GM12878 (cell line): ENCODE data around the gene LGI4. TPM values are rescaled to one million over a fixed set of nuclear protein-coding genes. Genes with fewer than 3 reads are reported as not detected.

Experiments
- ATAC-seq: fragments of 200-7000 bp; cut with Tn5 transposase; 3 replicates; pipeline ENCODE4 v1.9.1; 2020; ENCODE audit warnings: mild to moderate bottlenecking, moderate library complexity
- BruUV-seq: library from RNA; stranded (reverse); fragments of 400-500 nt; replicated peaks from 2 replicates; lab custom pipeline; 2021; lab: Mats Ljungman, UMichigan
- CTCF ChIA-PET: fragments of 300-600 bp; sonication (Branson Sonifier 250); formaldehyde crosslinking; extraction: SDS; loops from one replicate; lab custom pipeline; 2021; ENCODE audit warnings: inconsistent platforms; lab: Yijun Ruan, JAX
- POLR2A ChIA-PET: fragments of 350-600 bp; formaldehyde crosslinking; extraction: SDS; loops from one replicate; lab custom pipeline; 2021; ENCODE audit warnings: inconsistent platforms; lab: Charles Lee
- RAD21 ChIA-PET: fragments of 300-600 bp; sonication (Branson Sonifier 250); formaldehyde crosslinking; loops from one replicate; lab custom pipeline; 2023; ENCODE audit warnings: antibody characterized with exemption; ENCODE audit not compliant: unreplicated experiment; lab: Charles Lee
- SMC1A ChIA-PET: fragments of 300-600 bp; sonication (Branson Sonifier 250); formaldehyde crosslinking; loops from one replicate; lab custom pipeline; 2023; ENCODE audit not compliant: unreplicated experiment, uncharacterized antibody; lab: Charles Lee
- DNase-seq: peaks from one replicate; pipeline ENCODE4 v3.0.0-alpha.2; 2011; ENCODE audit warnings: low read depth, low spot score
- FAIRE-seq: peaks from 3 replicates; lab custom pipeline; 2011; peaks lifted over from hg19 to GRCh38; lab: Jason Lieb, UNC
- H2AFZ ChIP-seq: 2 replicates; pipeline ENCODE4 v1.6.0; 2011; ENCODE audit warnings: low read depth, low read length, control low read depth; ENCODE audit not compliant: control insufficient read depth
- H3K27ac ChIP-seq: 2 replicates; pipeline ENCODE4 v1.5.1; 2011; ENCODE audit warnings: control low read depth; ENCODE audit not compliant: control insufficient read depth, insufficient read depth
- H3K27me3 ChIP-seq, 2 experiments: replicated peaks in 1 of 2; 2 replicates each; pipeline versions ENCODE4 v1.6.0 to v1.6.1; 2011; ENCODE audit warnings: low read length in 1 of 2; ENCODE audit not compliant: control insufficient read depth in 2 of 2, insufficient read depth in 2 of 2
- H3K36me3 ChIP-seq, 2 experiments: 2 replicates each; pipeline ENCODE4 v1.5.1; 2011; ENCODE audit warnings: low read length in 1 of 2; ENCODE audit not compliant: control insufficient read depth in 2 of 2, insufficient read depth in 2 of 2
- H3K4me1 ChIP-seq: 2 replicates; pipeline ENCODE4 v1.6.1; 2011; ENCODE audit warnings: mild to moderate bottlenecking, low read length, moderate library complexity, mixed read lengths; ENCODE audit not compliant: control insufficient read depth, insufficient read depth
- H3K4me2 ChIP-seq: 2 replicates; pipeline ENCODE4 v1.6.0; 2011; ENCODE audit warnings: control low read depth; ENCODE audit not compliant: control insufficient read depth, insufficient read depth
- H3K4me3 ChIP-seq: fragments of 200-600 bp; sonication (generic); 2 replicates; pipeline ENCODE4 v1.5.1; 2016
- H3K79me2 ChIP-seq: 2 replicates; pipeline ENCODE4 v1.6.0; 2011; ENCODE audit warnings: low read length; ENCODE audit not compliant: control insufficient read depth, insufficient read depth
- H3K9ac ChIP-seq: 2 replicates; pipeline ENCODE4 v1.8.0; 2011; ENCODE audit warnings: low read length, control low read depth, mixed read lengths; ENCODE audit not compliant: control insufficient read depth, insufficient read depth
- H3K9me3 ChIP-seq: replicated peaks from 3 replicates; pipeline ENCODE4 v1.5.1; 2011; ENCODE audit warnings: mild to moderate bottlenecking, low read length; ENCODE audit not compliant: control insufficient read depth, insufficient read depth
- H4K20me1 ChIP-seq: 2 replicates; pipeline ENCODE4 v1.6.0; 2011; ENCODE audit not compliant: control insufficient read depth, insufficient read depth
- CEBPZ ChIP-seq: fragments of 150-350 bp; IDR thresholded peaks from 2 replicates; pipeline ENCODE4 v1.6.1; 2016; ENCODE audit warnings: low read depth, low read length
- CTCF ChIP-seq, 3 experiments: IDR thresholded peaks in 2 of 3; conservative IDR thresholded peaks in 1 of 3; 2 replicates each; pipeline ENCODE4 v1.5.1; 2011; ENCODE audit warnings: low read depth in 3 of 3, low read length in 3 of 3, mild to moderate bottlenecking in 3 of 3, control low read depth in 2 of 3, moderate library complexity in 2 of 3, inconsistent platforms in 1 of 3, mixed read lengths in 1 of 3; ENCODE audit not compliant: control insufficient read depth in 2 of 3, insufficient read depth in 1 of 3; ENCODE audit errors: extremely low read depth in 1 of 3
- MTA2 ChIP-seq: fragments of 450-650 bp; IDR thresholded peaks from 2 replicates; pipeline ENCODE4 v1.6.1; 2016; ENCODE audit warnings: low read depth, mild to moderate bottlenecking, moderate library complexity
- MYB ChIP-seq: fragments of 150-350 bp; IDR thresholded peaks from 2 replicates; pipeline ENCODE4 v1.6.1; 2014; ENCODE audit warnings: mild to moderate bottlenecking, low read depth, low read length, borderline replicate concordance
- NFIC ChIP-seq: IDR thresholded peaks from 2 replicates; pipeline ENCODE4 v1.6.1; 2012; ENCODE audit warnings: low read depth, mild to moderate bottlenecking, inconsistent platforms, low read length, moderate library complexity
- POU2F2 ChIP-seq: IDR thresholded peaks from 3 replicates; pipeline ENCODE4 v1.6.1; 2011; ENCODE audit warnings: low read depth, mild to moderate bottlenecking, low read length, borderline replicate concordance
- PRDM15 ChIP-seq: fragments of 450-650 bp; formaldehyde crosslinking; IDR thresholded peaks from 2 replicates; pipeline ENCODE4 v1.4.0; 2020; ENCODE audit warnings: mild to moderate bottlenecking, moderate library complexity
- RELB ChIP-seq: fragments of 450-650 bp; IDR thresholded peaks from 2 replicates; pipeline ENCODE4 v1.6.1; 2017; ENCODE audit warnings: low read depth, mild to moderate bottlenecking, moderate library complexity
- RFX5 ChIP-seq: IDR thresholded peaks from 2 replicates; pipeline ENCODE4 v1.6.1; 2011; ENCODE audit warnings: low read depth, low read length, improper control_type of control experiment
- SIN3A ChIP-seq: IDR thresholded peaks from 2 replicates; pipeline ENCODE4 v1.6.1; 2012; ENCODE audit warnings: low read depth, low read length, improper control_type of control experiment
- WGBS: methylation state at CpG from one replicate; pipeline ENCODE4 v1.1.6; 2016; ENCODE audit warnings: low lambda C conversion rate; ENCODE audit not compliant: insufficient replicate concordance, insufficient coverage; ENCODE audit errors: missing lambda C conversion rate; 5-methylcytosine and 5-hydroxymethylcytosine counted together
- in situ Hi-C: fragments of 300-500 bp; cut with MboI; formaldehyde crosslinking; loops from 9 replicates; pipeline ENCODE4 v1.14.3; 2018; ENCODE audit warnings: mixed read lengths
- intact Hi-C: fragments of 100-400 bp; cut with micrococcal nuclease; formaldehyde crosslinking; loops from one replicate; pipeline ENCODE4 v1.14.2; 2022; ENCODE audit not compliant: unreplicated experiment
- polyA plus RNA-seq, 11 experiments: library from polyadenylated mRNA; depleted of rRNA in 4 of 11; unstranded in 6 of 11; stranded (reverse) in 5 of 11; fragments of >200 nt; fragmentation: Nextera tagmentation in 4 of 11; fragmentation: Illumina TruSeq in 1 of 11; extraction: Ambion mirVana in 4 of 11; extraction: Trizol in 1 of 11; gene quantifications; 1 replicate in 1 of 11; 2 replicates in 10 of 11; pipeline versions ENCODE4 v1.2.1 to v1.2.3, GENCODE V29; 2011 to 2016; ENCODE audit warnings: inconsistent platforms in 2 of 11, missing spikeins in 2 of 11, low read depth in 1 of 11
- total RNA-seq, 4 experiments: library from RNA; depleted of rRNA in 3 of 4; stranded (reverse); fragments of >200 nt in 3 of 4; fragmentation: Illumina TruSeq in 1 of 4; extraction: Trizol in 1 of 4; gene quantifications; 2 replicates each; pipeline versions ENCODE4 v1.2.1 to v1.2.3, GENCODE V29; 2013 to 2021

LGI4 gene
- total and polyA plus RNA-seq, 10 of the 15 experiments (the other 5 are each of a cell fraction or from before 2014, with no cell fraction given), result 0.11 TPM; not detected in 9

- Histone ChIP-seq H3K9ac (no peak overlapping the region), H3K4me3 (no peak overlapping the region), H3K79me2 (no peaks in the 10 kb centered on the region), H3K4me2 (no peak overlapping the region), H2AFZ (no peak overlapping the region), H3K27ac (no peak overlapping the region), H4K20me1 (no peaks in the 10 kb centered on the region), H3K36me3 (no peaks in the 10 kb centered on the region), H3K4me1 (no peaks in the 10 kb centered on the region), H3K9me3 (no peaks in the 10 kb centered on the region), H3K27me3 (no peaks in the 10 kb centered on the region; a peak in 2 of 4 replicates)
- ChIA-PET RAD21 (no interaction called here), CTCF (interaction anchor here (0.5 to 4.8 kb wide), 6 partner anchors 21 to 619 kb away, joined by 3 to 46 read pairs (median 3); no protein-coding TSS in a partner anchor), POLR2A (interaction anchor here (0.6 kb wide), 1 partner anchor 26 kb away, joined by 4 read pairs; no protein-coding TSS in a partner anchor), SMC1A (interaction anchor here (2.4 to 3.4 kb wide), 3 partner anchors 24 to 50 kb away, joined by 8 to 13 read pairs (median 9); no protein-coding TSS in a partner anchor)
- ATAC-seq (no peak), FAIRE-seq (no peak), DNase-seq (no peak)
- 69% methylated on average over 5 of the region's 5 CpGs for WGBS
- in situ Hi-C loops (no loop called here), intact Hi-C loops (no loop called here)
- TF ChIP-seq CTCF (IDR thresholded peaks at IDR 0.05 in 2 of 3, conservative IDR thresholded peaks at IDR 0.05 in 1 of 3; ENCODE audit: control insufficient read depth in 2 of 3, extremely low read depth in 1 of 3, insufficient read depth in 1 of 3, low read depth in 3 of 3, low read length in 3 of 3) (no peak), SIN3A (no peak), MYB (no peak), PRDM15 (CRISPR knock-in tag) (no peak), RFX5 (no peak), RELB (no peak), POU2F2 (no peak), CEBPZ (no peak), NFIC (no peak), MTA2 (no peak)
- BruUV-seq, result no TSS peak
Measured at GRCh38 chr19:35093430-35093829, 41.4 kb downstream of the LGI4 start.
